Measurements from ENCODE around the gene LCE1B. TPM values are rescaled to one million over a fixed set of nuclear protein-coding genes. Genes with fewer than 3 reads are reported as not detected.

Gene LCE1B
- total RNA-seq (ENCODE audit: low replicate concordance), result not detected in 2 replicates

DNA sequence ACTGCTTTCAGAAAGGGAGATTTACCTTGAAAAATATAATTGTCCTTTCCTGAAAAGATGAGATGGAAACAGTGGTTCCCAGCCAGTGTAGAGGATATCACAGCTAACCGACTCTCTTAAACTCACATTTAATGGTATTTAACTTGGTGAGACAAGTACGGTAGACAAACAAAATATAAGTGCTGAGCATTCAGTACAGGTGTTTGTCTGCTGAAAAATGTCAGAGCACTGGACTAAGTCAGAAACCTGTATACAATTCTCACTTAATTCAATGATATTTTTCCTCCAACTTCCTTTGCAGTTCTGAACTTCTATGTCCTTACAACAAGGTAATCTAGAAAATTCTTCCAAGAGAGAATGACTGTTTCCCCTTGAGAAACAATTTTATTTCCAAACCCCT, at the start of gene LCE1B:
LCE1B (plus strand) TSS at position 301 of the 400 bp plus-strand sequence. CDS start 476 bp downstream, outside the sequence.
- Mint-ChIP-seq H3K9me3 (peaks cover 12% of the 10 kb centered on the region), H3K27me3 (ENCODE audit: insufficient read depth, low read depth) (peaks cover 3% of the 10 kb centered on the region), H3K4me1 (no peaks in the 10 kb centered on the region), H3K4me3 (no peak within 1 kb of the TSS), H3K36me3 (no peaks in the 10 kb centered on the region), H3K27ac (no peak within 1 kb of the TSS)
- Histone ChIP-seq H3K79me2 (ENCODE audit: low read depth) (no peaks in the 10 kb centered on the region), H3K27me3 (no peaks in the 10 kb centered on the region), H2AFZ (replicated peaks) (no peak within 1 kb of the TSS), H3F3A (ENCODE audit: low read depth) (no peaks in the 10 kb centered on the region), H4K20me1 (ENCODE audit: low read depth) (no peaks in the 10 kb centered on the region), H3K27ac (no peak within 1 kb of the TSS), H3K36me3 (no peaks in the 10 kb centered on the region), H3K4me1 (no peaks in the 10 kb centered on the region), H3K4me2 (no peak within 1 kb of the TSS), H3K4me3 (no peak within 1 kb of the TSS), H3K9me3 (ENCODE audit: low read depth) (peaks cover 39% of the 10 kb centered on the region), H3K9ac (no peak within 1 kb of the TSS)
- no peak for DNase-seq (ENCODE audit: low spot score)
- TF ChIP-seq CTCF (IDR thresholded peaks at IDR 0.05) (no peak), EZH2 (IDR thresholded peaks at IDR 0.05) (no peak), EZH2phosphoT487 (IDR thresholded peaks at IDR 0.05) (no peak)

- H3K9me3 ChIP-seq (ENCODE audit: low read depth), result peaks cover 32% of the 10 kb centered on the region
- no peak overlapping the region for H3K9ac ChIP-seq
- no peak overlapping the region for H3K4me2 ChIP-seq
- H3K79me2 ChIP-seq (ENCODE audit: low read depth), result no peaks in the 10 kb centered on the region
- peaks cover 21% of the 10 kb centered on the region for H3K9me3 Mint-ChIP-seq
- no peak overlapping the region for H3K27ac ChIP-seq
- H3K4me1 ChIP-seq, result no peaks in the 10 kb centered on the region
- H3F3A ChIP-seq (ENCODE audit: low read depth), result no peaks in the 10 kb centered on the region
- H3K4me3 ChIP-seq, result no peak overlapping the region
- H3K36me3 ChIP-seq, result no peaks in the 10 kb centered on the region
- TF ChIP-seq EZH2 (IDR thresholded peaks at IDR 0.05), result no peak
- TF ChIP-seq CTCF (IDR thresholded peaks at IDR 0.05), result no peak
- no peak for TF ChIP-seq EZH2phosphoT487 (IDR thresholded peaks at IDR 0.05)
- H3K27me3 ChIP-seq, result no peaks in the 10 kb centered on the region
- no peak overlapping the region for H3K4me3 Mint-ChIP-seq
- H3K4me1 Mint-ChIP-seq, result no peaks in the 10 kb centered on the region
- H4K20me1 ChIP-seq (ENCODE audit: low read depth), result no peaks in the 10 kb centered on the region
- H3K27me3 Mint-ChIP-seq (ENCODE audit: insufficient read depth, low read depth), result peaks cover 5% of the 10 kb centered on the region
- H3K27ac Mint-ChIP-seq, result no peak overlapping the region
- no peak overlapping the region for H2AFZ ChIP-seq (replicated peaks)
- no peaks in the 10 kb centered on the region for H3K36me3 Mint-ChIP-seq
- no peak for DNase-seq (ENCODE audit: low spot score)
Measured at GRCh38 chr1:152768847-152769533, 42.8 kb upstream of the LCE1B start.

DNA sequence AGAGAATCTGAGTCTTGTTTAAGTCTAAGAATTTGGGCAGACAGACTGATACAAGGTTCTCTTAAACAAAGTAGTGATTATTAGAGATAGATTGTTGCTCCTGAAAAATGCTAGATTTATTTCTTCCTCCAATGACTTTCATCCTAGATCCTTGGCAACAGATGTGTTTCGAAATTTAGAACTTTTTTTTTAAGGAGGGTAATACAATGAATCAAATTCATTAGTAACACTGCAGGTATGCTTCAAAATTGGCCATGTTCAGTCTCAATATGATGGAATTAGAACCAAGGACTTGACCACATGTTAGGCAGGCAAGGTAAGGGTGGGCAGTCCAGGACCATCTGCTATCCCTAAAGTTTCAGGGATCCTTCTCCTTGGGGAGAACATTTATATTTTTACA, 41.4 kb upstream of the LCE1B start:
- Mint-ChIP-seq H3K27ac (no peak overlapping the region), H3K4me3 (no peak overlapping the region), H3K36me3 (no peaks in the 10 kb centered on the region), H3K9me3 (peaks cover 19% of the 10 kb centered on the region), H3K4me1 (no peaks in the 10 kb centered on the region), H3K27me3 (ENCODE audit: insufficient read depth, low read depth) (peaks cover 5% of the 10 kb centered on the region)
- H3F3A ChIP-seq (ENCODE audit: low read depth), result no peaks in the 10 kb centered on the region
- H3K4me1 ChIP-seq, result no peaks in the 10 kb centered on the region
- no peaks in the 10 kb centered on the region for H4K20me1 ChIP-seq (ENCODE audit: low read depth)
- no peak overlapping the region for H3K4me2 ChIP-seq
- TF ChIP-seq CTCF (IDR thresholded peaks at IDR 0.05), result no peak
- no peak for TF ChIP-seq EZH2 (IDR thresholded peaks at IDR 0.05)
- H3K36me3 ChIP-seq, result no peaks in the 10 kb centered on the region
- no peak overlapping the region for H3K9ac ChIP-seq
- no peak overlapping the region for H3K27ac ChIP-seq
- no peaks in the 10 kb centered on the region for H3K27me3 ChIP-seq
- DNase-seq (ENCODE audit: low spot score), result no peak
- H3K79me2 ChIP-seq (ENCODE audit: low read depth), result no peaks in the 10 kb centered on the region
- H2AFZ ChIP-seq (replicated peaks), result no peak overlapping the region
- H3K9me3 ChIP-seq (ENCODE audit: low read depth), result peaks cover 41% of the 10 kb centered on the region
- no peak overlapping the region for H3K4me3 ChIP-seq
